Activated CD8-positive, alpha-beta memory T cell treated with anti-CD3 and anti-CD28 coated beads for 48 hours (primary cell): ENCODE data around the gene LRMDA.

Experiments
- DNase-seq, 3 experiments: peaks; one replicate each; pipeline ENCODE4 v3.0.0-alpha.2; 2020; ENCODE audit warnings: low read depth in 2 of 3, low spot score in 2 of 3

Gene LRMDA

DNA sequence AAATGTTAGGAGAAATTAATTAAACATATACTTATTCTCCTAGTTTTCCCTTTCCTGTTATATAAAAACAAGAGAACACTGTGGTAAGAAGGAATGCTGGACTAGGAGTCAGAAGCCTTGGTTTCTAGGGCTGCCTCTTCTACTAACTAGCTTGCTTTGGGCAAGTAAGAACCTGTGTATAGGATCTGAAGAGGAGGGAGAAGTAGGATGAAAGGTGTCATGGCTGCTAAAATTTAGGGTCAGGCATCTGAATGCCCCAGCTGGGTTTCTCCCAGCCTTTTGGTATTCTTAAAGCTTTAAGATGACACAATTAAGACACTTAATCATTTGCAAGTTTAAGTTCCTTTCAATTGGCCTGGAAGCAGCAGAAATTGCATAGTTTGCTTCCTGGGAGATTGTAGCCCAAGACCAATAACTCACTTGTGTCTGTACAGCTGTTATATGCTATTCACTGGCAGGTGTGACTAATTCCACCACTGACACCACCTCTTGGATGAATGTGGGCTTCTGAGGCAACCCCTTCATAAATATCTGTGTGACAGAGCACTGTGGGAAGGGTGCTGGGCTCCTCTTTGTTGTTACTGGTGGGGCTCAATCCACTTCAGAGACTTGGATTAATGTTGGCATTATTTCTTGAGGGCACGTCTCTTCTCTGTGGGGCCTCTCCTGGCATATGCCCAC, 137.2 kb downstream of the LRMDA start:
- no peak for DNase-seq

DNA sequence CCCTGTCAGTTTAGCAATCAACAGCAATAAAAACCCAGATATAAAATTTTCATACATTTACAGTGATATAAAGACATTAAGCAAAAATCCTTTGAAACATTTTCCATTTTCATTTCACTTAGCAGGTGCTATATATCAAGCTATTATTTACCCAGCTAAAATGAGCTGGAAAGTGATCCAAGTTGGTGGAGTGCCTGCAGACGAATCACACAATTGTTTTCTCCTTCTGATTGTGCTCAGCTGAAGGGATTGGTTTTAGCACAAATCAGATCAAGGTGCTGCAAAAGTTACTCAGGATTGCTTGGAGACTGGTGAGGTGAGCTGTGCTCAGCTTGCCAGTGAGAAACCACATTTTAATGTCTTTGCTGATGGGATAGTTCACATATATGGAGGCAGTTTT, 138.1 kb downstream of the LRMDA start:
- DNase-seq = no peak

DNA sequence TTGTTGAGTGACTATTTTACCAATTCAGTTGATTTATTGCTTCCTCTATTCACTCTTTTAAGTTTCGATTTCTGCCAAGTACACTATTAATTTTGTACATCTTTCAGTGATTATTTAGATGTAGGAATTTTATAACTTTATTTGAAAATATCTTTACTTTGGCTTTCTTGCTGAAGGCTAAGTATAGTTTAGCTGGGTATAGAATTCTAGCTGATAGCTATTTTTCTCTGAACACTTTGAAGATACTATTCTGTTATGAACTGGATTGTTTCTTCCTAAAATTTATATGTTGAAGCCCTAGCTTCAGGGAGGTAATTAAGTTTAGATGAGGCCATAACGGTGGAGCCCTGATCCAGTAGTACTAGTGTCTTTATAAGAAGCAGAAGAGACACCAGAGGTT, 141.1 kb downstream of the LRMDA start:
- no peak for DNase-seq

- no peak for DNase-seq
These were observed 144.5 kb downstream of the LRMDA start for GRCh38 chr10:75575940-75576339.

DNA sequence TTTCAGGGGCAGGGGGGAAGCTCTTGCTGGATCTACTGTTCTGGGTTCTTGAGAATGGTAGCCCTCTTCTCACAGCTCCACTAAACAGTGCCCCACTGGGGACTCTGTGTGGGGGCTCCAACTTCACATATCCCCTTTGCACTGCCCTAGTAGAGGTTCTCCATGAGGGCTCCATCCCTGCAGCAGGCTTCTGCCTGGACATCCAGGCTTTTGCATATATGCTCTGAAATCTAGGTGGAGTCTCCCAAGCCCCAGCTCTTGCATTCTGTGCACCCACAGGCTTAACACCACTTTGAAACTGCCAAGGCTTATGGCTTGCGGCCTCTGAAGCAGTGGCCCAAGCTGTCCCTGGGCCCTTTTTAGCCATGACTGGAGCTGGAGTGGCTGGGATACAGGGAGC, 150.7 kb downstream of the LRMDA start:
- DNase-seq = no peak

GRCh38 chr10:75585294-75585693, 153.9 kb downstream of the LRMDA start:
- DNase-seq = no peak

GRCh38 chr10:75586814-75587213, 155.4 kb downstream of the LRMDA start:
- DNase-seq = no peak

DNA sequence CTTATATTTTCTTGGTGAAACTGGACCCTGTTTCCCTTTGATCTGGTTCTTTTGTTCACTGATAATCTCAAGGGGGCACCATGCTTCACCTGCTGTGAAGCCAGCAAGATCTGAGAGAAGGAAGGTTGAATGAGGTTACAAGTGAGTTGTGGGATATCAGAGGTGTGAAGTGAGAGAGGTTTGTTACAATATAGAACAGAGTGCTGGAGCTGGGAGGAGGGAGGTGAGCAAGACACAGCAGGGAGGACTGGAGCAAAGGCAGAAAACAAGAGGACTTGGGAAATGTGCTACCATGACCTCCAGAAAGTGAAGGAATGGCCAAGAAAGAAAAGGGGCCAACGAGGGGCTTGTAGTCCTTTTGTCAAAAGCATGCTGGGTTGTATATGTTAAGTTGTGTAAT, 156.6 kb downstream of the LRMDA start:
- DNase-seq = no peak

DNA sequence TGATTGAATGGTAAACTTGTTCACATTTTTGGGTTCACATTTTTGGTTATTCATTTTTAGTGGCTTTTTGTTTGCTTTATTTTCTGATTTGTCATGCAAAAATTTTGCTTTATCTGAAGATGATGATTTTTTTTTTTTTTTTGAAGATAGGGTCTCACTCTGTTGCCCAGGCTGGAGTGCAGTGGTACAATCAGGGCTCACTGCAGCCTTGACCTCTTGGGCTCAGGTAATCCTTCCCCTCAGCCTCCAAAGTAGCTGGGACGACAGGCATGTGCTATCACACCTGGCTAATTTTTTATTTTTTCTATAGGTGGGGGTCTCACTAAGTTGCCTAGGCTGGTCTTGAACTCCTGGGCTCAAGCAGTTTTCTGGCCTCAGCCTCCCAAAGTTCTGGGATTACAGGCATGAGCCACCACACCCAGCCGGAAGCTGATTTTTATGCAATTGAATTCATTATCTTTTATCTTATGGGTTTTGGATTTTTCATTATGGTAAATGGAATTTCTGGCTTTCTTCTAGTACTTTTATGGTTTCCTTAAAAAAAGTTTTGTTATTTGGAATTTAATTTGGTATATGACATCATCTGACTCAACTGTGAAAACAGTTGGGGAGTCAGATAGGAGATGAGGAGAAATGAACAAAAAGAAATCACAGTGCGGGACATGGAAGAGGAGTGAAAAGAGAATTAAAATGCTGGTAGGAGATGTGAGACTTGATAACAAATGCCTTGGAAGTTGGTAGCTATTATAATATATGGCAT, 158.7 kb downstream of the LRMDA start:
- no peak for DNase-seq

DNA sequence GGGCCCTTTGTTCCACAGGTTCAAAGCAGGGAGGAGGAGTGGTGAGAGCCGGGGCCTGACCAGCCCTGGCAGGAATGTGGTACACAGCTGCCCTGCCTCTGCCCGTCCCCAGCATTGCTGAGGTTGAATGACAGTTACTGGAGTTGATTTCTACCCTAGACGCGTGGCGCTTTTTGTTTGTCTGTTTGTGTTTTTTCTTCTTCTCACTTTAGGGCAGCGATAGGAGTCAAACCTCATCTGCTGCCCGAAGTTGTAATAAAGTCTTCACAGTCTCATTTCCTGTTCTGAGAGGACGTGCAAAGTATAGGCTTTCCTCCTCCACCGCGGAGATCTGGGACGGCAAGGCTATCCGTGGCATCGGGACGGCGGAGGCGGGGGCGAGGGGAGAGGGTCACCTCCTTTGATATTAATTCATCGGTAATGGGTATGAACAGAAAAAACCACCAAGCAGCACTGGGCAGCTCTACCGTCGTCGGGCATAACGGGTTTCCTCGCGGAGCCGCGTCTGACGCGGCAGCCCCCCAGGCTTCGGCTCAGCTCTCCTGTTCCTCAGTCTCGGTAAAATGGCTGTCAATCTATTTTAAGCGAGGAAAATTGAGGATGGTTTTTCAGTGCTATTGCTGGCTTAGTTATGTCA, 160.8 kb downstream of the LRMDA start:
- no peak for DNase-seq

DNA sequence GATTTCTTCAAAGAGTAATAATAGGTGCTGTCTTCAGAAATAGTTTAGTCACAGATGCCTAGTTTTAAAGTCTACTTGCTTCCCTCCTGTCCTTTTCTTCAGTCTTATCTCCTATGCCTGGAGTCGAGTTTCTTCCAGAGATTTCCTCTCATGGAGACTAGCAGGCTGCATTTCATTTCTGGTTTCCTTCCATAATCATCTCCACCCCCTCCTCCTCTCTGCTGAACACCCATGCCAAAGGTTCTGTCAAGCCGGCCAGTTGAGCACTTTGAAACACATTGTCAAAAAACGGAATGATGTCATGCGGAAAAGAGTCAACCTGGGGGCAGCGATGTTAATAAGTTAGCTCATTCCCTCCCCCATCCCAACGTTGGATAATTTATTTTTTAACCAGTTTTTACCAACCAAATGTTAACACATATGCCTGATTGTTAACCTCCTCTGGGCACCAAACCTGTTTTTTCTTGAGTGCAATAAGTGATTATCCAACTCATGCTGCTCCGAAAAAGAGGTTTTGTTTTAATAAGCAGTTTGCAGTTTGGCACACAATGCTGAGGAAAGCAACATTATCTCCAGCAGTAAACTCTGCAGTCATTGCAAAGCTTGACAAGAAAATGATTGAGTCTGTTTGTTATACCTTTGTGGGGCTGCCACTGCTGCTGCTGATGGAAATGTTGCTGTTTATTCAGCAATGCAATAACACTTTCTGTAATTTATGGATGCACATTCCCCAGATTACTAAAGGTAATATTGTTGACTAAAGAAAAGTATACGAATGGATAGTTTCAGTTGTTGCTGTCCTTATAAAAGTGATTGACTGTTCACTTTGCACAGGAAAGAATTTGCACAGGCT, 161.6 kb downstream of the LRMDA start:
- no peak for DNase-seq

- DNase-seq = no peak
These were observed 162.5 kb downstream of the LRMDA start for GRCh38 chr10:75593692-75594556.

DNA sequence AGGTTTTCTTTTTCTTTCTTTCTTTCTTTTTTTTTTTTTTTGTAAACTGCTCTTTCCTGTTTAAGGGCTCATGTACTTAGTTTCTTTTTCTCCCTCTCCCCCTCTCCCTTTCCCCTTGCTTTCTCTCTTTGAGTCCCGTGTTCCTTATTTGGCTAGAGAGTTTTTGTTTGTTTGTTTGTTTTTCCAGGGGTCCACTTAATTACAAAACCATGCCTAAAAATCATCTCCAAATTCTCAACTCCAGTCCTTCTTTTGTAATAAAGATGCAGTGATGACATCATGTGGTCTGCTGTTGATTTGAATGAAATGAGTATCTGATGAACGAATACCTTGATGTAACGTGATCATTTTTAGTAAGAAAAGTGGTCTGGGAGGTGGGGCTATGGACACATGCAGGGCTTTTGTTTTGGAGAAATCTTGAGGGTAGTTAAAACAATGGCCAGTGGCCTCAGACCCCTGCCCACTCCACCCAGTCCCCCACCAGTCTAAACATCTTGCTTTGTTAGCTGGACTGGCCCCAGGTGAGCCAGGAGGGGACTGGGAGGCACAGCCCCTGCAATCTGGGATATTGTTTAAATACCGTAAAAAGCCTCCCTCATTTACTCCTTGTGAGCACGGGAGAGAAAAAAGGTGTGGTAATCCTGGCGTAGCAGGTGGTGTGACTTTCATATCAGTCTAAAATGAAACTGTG, 165.7 kb downstream of the LRMDA start:
- DNase-seq = no peak

DNA sequence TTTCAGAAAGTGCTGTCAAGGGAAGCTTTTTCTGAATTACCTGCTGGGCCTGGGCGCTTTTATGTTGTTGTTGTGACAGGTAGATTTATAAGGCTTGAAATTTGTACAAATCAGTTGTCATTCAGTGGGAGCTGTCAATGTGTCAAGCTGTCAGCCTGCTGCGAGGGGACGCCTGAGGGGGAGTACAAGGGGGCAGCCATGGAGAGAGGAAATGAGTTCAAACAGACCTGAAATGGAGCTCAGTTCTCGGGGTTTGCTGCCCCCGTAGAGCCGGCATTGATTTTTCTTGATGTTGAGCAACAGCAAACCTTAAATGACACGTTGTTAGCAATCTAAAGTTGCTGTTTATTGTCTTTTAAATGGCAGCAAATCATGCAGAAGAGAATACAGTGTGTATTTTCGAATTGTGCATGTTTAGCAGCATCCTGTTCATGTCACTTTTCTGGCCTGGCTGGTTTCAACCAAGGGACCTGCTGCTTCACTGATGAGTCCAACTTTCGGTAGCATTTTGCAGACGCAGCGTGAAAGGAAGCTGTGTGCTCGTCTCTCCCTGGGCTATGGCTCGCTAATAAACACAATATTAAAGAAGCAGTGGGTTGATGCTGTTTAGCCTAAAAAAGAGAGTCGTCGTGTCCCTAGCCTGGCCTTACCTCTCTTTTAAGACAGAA, 166.5 kb downstream of the LRMDA start:
- DNase-seq = no peak

DNA sequence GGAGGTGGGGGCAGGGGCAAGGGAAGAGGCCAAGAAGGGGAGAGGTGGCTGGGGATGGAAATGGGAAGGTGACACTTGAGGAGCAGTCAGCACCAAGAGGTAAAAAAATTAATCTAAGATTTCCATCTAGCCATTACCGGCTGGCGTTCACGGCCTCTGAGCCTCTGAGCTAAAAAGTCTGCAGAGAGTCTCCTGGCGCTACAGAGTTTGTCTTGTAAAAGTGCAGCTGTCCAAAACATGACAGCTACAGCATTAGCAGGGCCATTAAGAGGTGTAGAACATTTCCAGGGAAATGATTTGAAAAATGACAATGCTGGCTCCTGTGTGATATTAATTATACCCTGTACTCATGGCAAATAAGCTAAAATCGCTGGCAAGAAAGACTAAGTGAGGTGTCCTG, 167.6 kb downstream of the LRMDA start:
- DNase-seq = no peak

- DNase-seq = no peak
These were observed 168.6 kb downstream of the LRMDA start for GRCh38 chr10:75599875-75600648.

DNA sequence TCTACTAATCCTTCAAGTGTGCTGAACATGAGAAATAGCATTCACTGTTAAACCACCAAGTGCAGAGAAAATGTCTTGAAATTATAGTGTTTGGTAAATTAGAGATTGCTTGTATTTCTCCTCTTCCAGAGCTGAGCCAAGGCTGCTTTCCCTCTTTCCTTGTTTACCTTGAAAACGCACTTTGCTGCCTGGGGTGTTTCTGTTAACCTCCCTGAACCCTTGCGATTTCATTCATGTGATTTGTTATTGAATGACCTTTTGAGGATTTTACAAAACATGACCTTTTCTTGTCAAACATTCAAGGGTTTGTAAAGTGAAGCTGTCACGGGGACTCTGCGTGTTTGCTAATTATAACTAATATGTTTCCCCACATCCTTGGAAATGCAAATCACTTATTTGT, 169.4 kb downstream of the LRMDA start:
- DNase-seq = no peak

DNA sequence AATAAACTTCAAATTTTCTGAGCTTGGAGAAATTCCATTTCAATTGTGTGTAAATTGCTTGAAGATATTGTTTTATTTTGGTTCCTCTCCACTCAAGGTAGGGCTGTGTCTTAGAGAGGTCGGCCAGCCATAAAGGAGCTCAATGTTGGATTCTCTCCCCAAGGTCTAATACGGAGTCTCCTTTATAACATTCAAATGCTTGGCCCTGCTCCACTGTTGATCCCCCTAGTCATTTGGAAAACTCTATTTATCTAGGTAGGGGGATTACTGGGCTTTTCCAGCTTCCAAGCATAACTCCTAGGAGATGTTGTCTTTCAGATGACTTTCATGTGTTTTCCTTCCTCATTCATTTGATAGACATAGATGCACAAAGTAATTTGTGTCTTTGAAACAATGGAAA, 170.9 kb downstream of the LRMDA start:
- DNase-seq = no peak

DNA sequence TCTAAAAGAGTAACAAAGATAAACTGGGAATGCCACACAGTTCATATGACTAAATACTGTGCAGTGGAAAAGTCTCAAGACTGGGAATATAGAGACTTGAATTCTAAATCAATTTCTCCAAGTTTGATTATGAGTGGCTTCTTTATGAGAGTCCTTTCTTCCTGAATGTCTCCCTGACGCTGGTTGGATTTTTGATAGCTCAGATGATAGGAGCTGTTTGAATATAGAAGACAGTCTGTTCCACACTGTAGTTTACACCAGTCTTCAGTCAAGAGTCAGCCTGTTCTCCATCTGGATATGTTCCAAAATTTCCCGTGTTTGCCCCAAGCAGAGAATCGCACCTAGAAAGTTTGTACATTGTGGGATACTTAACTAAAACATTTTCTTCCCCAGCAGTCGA, 173.7 kb downstream of the LRMDA start:
- DNase-seq = no peak
